GM23248 (cell line): Measurements from ENCODE around the gene LRRC19. TPM values are rescaled to one million over a fixed set of nuclear protein-coding genes. Genes with fewer than 3 reads are reported as not detected.

Source experiments
- DNase-seq: peaks from one replicate; pipeline ENCODE4 v3.0.0-alpha.2; 2015
- H2AFZ ChIP-seq: fragments of 200-600 bp; sonication (generic); 2 replicates; pipeline ENCODE4 v1.6.1; 2016; ENCODE audit warnings: antibody characterized with exemption
- H3F3A ChIP-seq: fragments of 200-600 bp; sonication (generic); 2 replicates; pipeline ENCODE4 v1.6.1; 2016; ENCODE audit warnings: mild to moderate bottlenecking, antibody characterized with exemption, mixed run types; ENCODE audit not compliant: insufficient read depth
- H3K27ac ChIP-seq: fragments of 200-600 bp; sonication (generic); 2 replicates; pipeline ENCODE4 v1.5.1; 2016; ENCODE audit warnings: mild to moderate bottlenecking
- H3K27me3 ChIP-seq: fragments of 200-600 bp; sonication (generic); replicated peaks from 2 replicates; pipeline ENCODE4 v1.6.1; 2016; ENCODE audit warnings: mild to moderate bottlenecking; ENCODE audit not compliant: insufficient read depth
- H3K36me3 ChIP-seq: fragments of 200-600 bp; sonication (generic); 2 replicates; pipeline ENCODE4 v1.6.1; 2016; ENCODE audit warnings: low read depth, mild to moderate bottlenecking
- H3K4me1 ChIP-seq: fragments of 200-600 bp; sonication (generic); 2 replicates; pipeline ENCODE4 v1.6.1; 2016; ENCODE audit warnings: mild to moderate bottlenecking; ENCODE audit not compliant: insufficient read depth
- H3K4me2 ChIP-seq: fragments of 200-600 bp; sonication (generic); one replicate; pipeline ENCODE4 v1.6.1; 2016; ENCODE audit warnings: mild to moderate bottlenecking; ENCODE audit not compliant: unreplicated experiment
- H3K4me3 ChIP-seq: fragments of 200-600 bp; sonication (generic); 2 replicates; pipeline ENCODE4 v1.5.1; 2016; ENCODE audit warnings: mild to moderate bottlenecking
- H3K79me2 ChIP-seq: fragments of 200-600 bp; sonication (generic); 2 replicates; pipeline ENCODE4 v1.6.1; 2016; ENCODE audit warnings: mild to moderate bottlenecking; ENCODE audit not compliant: insufficient read depth
- H3K9ac ChIP-seq: fragments of 200-600 bp; sonication (generic); 2 replicates; pipeline ENCODE4 v1.6.1; 2016; ENCODE audit warnings: mild to moderate bottlenecking
- H3K9me2 ChIP-seq: fragments of 200-600 bp; sonication (generic); 2 replicates; pipeline ENCODE4 v1.6.1; 2016; ENCODE audit warnings: mixed run types, mild to moderate bottlenecking, moderate library complexity; ENCODE audit not compliant: insufficient read depth
- H3K9me3 ChIP-seq: fragments of 200-600 bp; sonication (generic); one replicate; pipeline ENCODE4 v1.6.1; 2017; ENCODE audit warnings: low read depth
- H4K20me1 ChIP-seq: fragments of 200-600 bp; sonication (generic); 2 replicates; pipeline ENCODE4 v1.6.0; 2016; ENCODE audit not compliant: insufficient read depth
- EZH2 ChIP-seq: fragments of 200-600 bp; sonication (generic); IDR thresholded peaks from 2 replicates; pipeline ENCODE4 v1.6.1; 2018; ENCODE audit warnings: antibody characterized with exemption, mild to moderate bottlenecking; ENCODE audit not compliant: insufficient read depth, poor library complexity, severe bottlenecking
- EZH2phosphoT487 ChIP-seq: fragments of 200-600 bp; sonication (generic); IDR thresholded peaks from 2 replicates; pipeline ENCODE4 v1.6.1; 2018; ENCODE audit warnings: antibody characterized with exemption, moderate library complexity, mild to moderate bottlenecking, low read depth; ENCODE audit not compliant: insufficient read depth
- WGBS, 2 experiments: methylation state at CpG; one replicate each; pipeline ENCODE4 v1.1.6; 2015 to 2017; ENCODE audit warnings: low lambda C conversion rate in 2 of 2, low coverage in 1 of 2; ENCODE audit errors: missing lambda C conversion rate in 2 of 2; 5-methylcytosine and 5-hydroxymethylcytosine counted together
- in situ Hi-C: fragments of 300-500 bp; cut with MboI; formaldehyde crosslinking; loops from 2 replicates; pipeline ENCODE4 v1.15.0; 2020
- polyA plus RNA-seq: library from polyadenylated mRNA; unstranded; fragments of >200 nt; fragmentation: Nextera tagmentation; extraction: Ambion mirVana; gene quantifications from 2 replicates; pipeline ENCODE4 v1.2.1, GENCODE V29; 2016
- total RNA-seq: library from RNA; depleted of rRNA; stranded (reverse); fragments of >200 nt; shearing (Covaris generic); gene quantifications from 2 replicates; pipeline ENCODE4 v1.2.3, GENCODE V29; 2014

LRRC19 gene
- total and polyA plus RNA-seq, 2 experiments from 2014 or later: 0.10 TPM; not detected in 1

DNA sequence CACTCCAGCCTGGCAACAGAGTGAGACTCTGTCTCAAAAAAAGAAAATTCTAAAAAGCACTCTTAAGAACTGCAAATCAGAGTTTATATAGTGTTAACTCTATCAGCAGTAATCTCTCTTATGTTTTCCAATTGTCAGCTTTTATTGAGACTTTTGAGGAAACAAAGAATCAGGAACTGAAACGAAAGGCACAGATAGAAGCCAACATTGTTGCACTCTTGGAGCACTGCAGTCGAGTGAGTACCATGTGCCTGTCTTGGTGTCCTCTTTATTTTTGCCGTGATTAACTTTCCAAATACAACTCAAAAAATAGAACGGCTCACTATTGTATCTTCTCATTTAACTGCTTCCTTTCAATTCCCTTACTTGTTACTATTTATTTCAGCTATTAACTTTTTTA is 41.7 kb upstream of the LRRC19 start:
- Histone ChIP-seq H3K4me2 (no peak overlapping the region), H3K9ac (no peak overlapping the region), H3K36me3 (no peaks in the 10 kb centered on the region), H3K27ac (no peak overlapping the region), H3K27me3 (no peaks in the 10 kb centered on the region), H3K9me2 (no peaks in the 10 kb centered on the region), H3K9me3 (no peaks in the 10 kb centered on the region), H3F3A (no peaks in the 10 kb centered on the region), H3K79me2 (no peaks in the 10 kb centered on the region), H2AFZ (no peak overlapping the region), H4K20me1 (no peaks in the 10 kb centered on the region), H3K4me1 (no peaks in the 10 kb centered on the region), H3K4me3 (no peak overlapping the region)
- WGBS, 2 experiments: 86 to 88% methylated on average over 4 of the region's 4 CpGs
- TF ChIP-seq EZH2 (no peak), EZH2phosphoT487 (no peak)
- in situ Hi-C loops: loop anchor here (25.0 kb wide), 1 partner anchor 490 kb away; the partner anchor contains the start of gene MOB3B
- no peak for DNase-seq

GRCh38 chr9:27043176-27043575 is 37.7 kb upstream of the LRRC19 start:
- DNase-seq: no peak
- Histone ChIP-seq H3K36me3 (no peaks in the 10 kb centered on the region), H3K9me2 (no peaks in the 10 kb centered on the region), H3K9ac (no peak overlapping the region), H3F3A (no peaks in the 10 kb centered on the region), H3K79me2 (no peaks in the 10 kb centered on the region), H3K27me3 (no peaks in the 10 kb centered on the region), H4K20me1 (no peaks in the 10 kb centered on the region), H3K4me2 (no peak overlapping the region), H2AFZ (no peak overlapping the region), H3K4me3 (no peak overlapping the region), H3K4me1 (no peaks in the 10 kb centered on the region), H3K27ac (no peak overlapping the region), H3K9me3 (no peaks in the 10 kb centered on the region)
- no peak for TF ChIP-seq EZH2
- no peak for TF ChIP-seq EZH2phosphoT487
- 94 to 95% methylated on average over 2 of the region's 2 CpGs for WGBS, 2 experiments
- in situ Hi-C loops: loop anchor here (25.0 kb wide), 1 partner anchor 494 kb away; the partner anchor contains the start of gene MOB3B

GRCh38 chr9:27042476-27042875 is 37.0 kb upstream of the LRRC19 start:
- Histone ChIP-seq H3K4me2 (no peak overlapping the region), H3K9me3 (no peaks in the 10 kb centered on the region), H3K27me3 (no peaks in the 10 kb centered on the region), H3K79me2 (no peaks in the 10 kb centered on the region), H3K36me3 (no peaks in the 10 kb centered on the region), H3K4me1 (no peaks in the 10 kb centered on the region), H4K20me1 (no peaks in the 10 kb centered on the region), H3F3A (no peaks in the 10 kb centered on the region), H3K9me2 (no peaks in the 10 kb centered on the region), H3K27ac (no peak overlapping the region), H3K4me3 (no peak overlapping the region), H2AFZ (no peak overlapping the region), H3K9ac (no peak overlapping the region)
- no peak for TF ChIP-seq EZH2
- no peak for TF ChIP-seq EZH2phosphoT487
- in situ Hi-C loops: loop anchor here (25.0 kb wide), 1 partner anchor 495 kb away; the partner anchor contains the start of gene MOB3B
- no peak for DNase-seq
- 53 to 65% methylated on average over 1 of the region's 1 CpG for WGBS, 2 experiments

GRCh38 chr9:27041746-27042145 is 36.3 kb upstream of the LRRC19 start:
- H3K4me1 ChIP-seq: no peaks in the 10 kb centered on the region
- H3K9me3 ChIP-seq: no peaks in the 10 kb centered on the region
- no peaks in the 10 kb centered on the region for H4K20me1 ChIP-seq
- H3K36me3 ChIP-seq: no peaks in the 10 kb centered on the region
- in situ Hi-C loops: loop anchor here (25.0 kb wide), 1 partner anchor 496 kb away; the partner anchor contains the start of gene MOB3B
- H3K4me3 ChIP-seq: no peak overlapping the region
- no peak overlapping the region for H3K9ac ChIP-seq
- no peak overlapping the region for H2AFZ ChIP-seq
- TF ChIP-seq EZH2 (no peak), EZH2phosphoT487 (no peak)
- H3F3A ChIP-seq: no peaks in the 10 kb centered on the region
- no peaks in the 10 kb centered on the region for H3K79me2 ChIP-seq
- H3K4me2 ChIP-seq: no peak overlapping the region
- no peaks in the 10 kb centered on the region for H3K9me2 ChIP-seq
- no peaks in the 10 kb centered on the region for H3K27me3 ChIP-seq
- no peak for DNase-seq
- no peak overlapping the region for H3K27ac ChIP-seq

GRCh38 chr9:27037499-27037898 is 32.0 kb upstream of the LRRC19 start:
- no peak overlapping the region for H3K4me3 ChIP-seq
- no peaks in the 10 kb centered on the region; the same call in 1 of the 2 replicates for H3K36me3 ChIP-seq
- H3K9me2 ChIP-seq: no peaks in the 10 kb centered on the region
- no peak overlapping the region for H2AFZ ChIP-seq
- H3K79me2 ChIP-seq: no peaks in the 10 kb centered on the region
- H3F3A ChIP-seq: no peaks in the 10 kb centered on the region
- no peak overlapping the region for H3K9ac ChIP-seq
- H4K20me1 ChIP-seq: no peaks in the 10 kb centered on the region
- 96 to 98% methylated on average over 2 of the region's 2 CpGs for WGBS, 2 experiments
- in situ Hi-C loops: loop anchor here (5.0 to 25.0 kb wide), 2 partner anchors 240 to 500 kb away; partner anchors contain the start of gene MOB3B
- no peak overlapping the region for H3K4me2 ChIP-seq
- H3K27me3 ChIP-seq: no peaks in the 10 kb centered on the region
- H3K9me3 ChIP-seq: no peaks in the 10 kb centered on the region
- no peaks in the 10 kb centered on the region for H3K4me1 ChIP-seq
- H3K27ac ChIP-seq: no peak overlapping the region
- TF ChIP-seq EZH2phosphoT487 (no peak), EZH2 (no peak)
- no peak for DNase-seq
